HG02798 (cell line): ENCODE data around the gene ELL.
"Not testable (repeated sequence)": the region's sequence is repeated elsewhere in the genome, so short reads cannot be mapped to it uniquely, and the experiment has no call there.

Source experiments
- ATAC-seq: cut with Tn5 transposase; IDR thresholded peaks from one replicate; pipeline ENCODE4 v1.9.1; 2021; ENCODE audit warnings: mild to moderate bottlenecking; ENCODE audit not compliant: unreplicated experiment, poor library complexity

Gene ELL

GRCh38 chr19:18521692-18522123, at the start of gene ELL:
Gene ELL, minus strand, starts transcription at chr19:18522070. Its CDS starts 15 bp downstream, at chr19:18522055.
- peak; percentile 4 for ATAC-seq

- ATAC-seq: no peak
Observed at GRCh38 chr19:18568367-18568766, 46.5 kb upstream of the ELL start.

- no peak for ATAC-seq
Observed at GRCh38 chr19:18566953-18567352, 45.1 kb upstream of the ELL start.

- no peak for ATAC-seq
Observed at GRCh38 chr19:18562086-18562485, 40.2 kb upstream of the ELL start.

GRCh38 chr19:18559685-18560084, 37.8 kb upstream of the ELL start:
- no peak for ATAC-seq

GRCh38 chr19:18558604-18559003, 36.7 kb upstream of the ELL start:
- no peak for ATAC-seq

- ATAC-seq: no peak
Observed at GRCh38 chr19:18558202-18558555, 36.3 kb upstream of the ELL start.

- peak; percentile 97 for ATAC-seq
Observed at GRCh38 chr19:18557411-18558201, 35.7 kb upstream of the ELL start, which contains the start of gene KXD1. Gene KXD1, plus strand, starts transcription at chr19:18557870. Its CDS starts 4,187 bp downstream, at chr19:18562057.

- ATAC-seq: no peak
Observed at GRCh38 chr19:18551631-18552030, 29.8 kb upstream of the ELL start.

- ATAC-seq: peak; percentile 50
Observed at GRCh38 chr19:18543814-18544475, 22.1 kb upstream of the ELL start.

- peak; percentile 98 for ATAC-seq
Observed at GRCh38 chr19:18542941-18543813, 21.3 kb upstream of the ELL start, which contains the start of gene FKBP8. Gene FKBP8, minus strand, starts transcription at chr19:18543573. Its CDS starts 1,603 bp downstream, at chr19:18541970.

- ATAC-seq: no peak
Observed at GRCh38 chr19:18541992-18542940, 20.4 kb upstream of the ELL start.

GRCh38 chr19:18541258-18541991, 19.6 kb upstream of the ELL start:
- no peak for ATAC-seq

GRCh38 chr19:18540200-18540599, 18.3 kb upstream of the ELL start:
- not testable (repeated sequence) for ATAC-seq

GRCh38 chr19:18539372-18539771, 17.5 kb upstream of the ELL start:
- no peak for ATAC-seq

GRCh38 chr19:18538115-18538514, 16.2 kb upstream of the ELL start:
- no peak for ATAC-seq

- ATAC-seq: no peak
Observed at GRCh38 chr19:18537431-18537830, 15.6 kb upstream of the ELL start.

- ATAC-seq: no peak
Observed at GRCh38 chr19:18536475-18536874, 14.6 kb upstream of the ELL start.

- ATAC-seq: no peak
Observed at GRCh38 chr19:18533058-18533457, 11.2 kb upstream of the ELL start.
